ENCODE data around the gene PPFIBP1.

DNA sequence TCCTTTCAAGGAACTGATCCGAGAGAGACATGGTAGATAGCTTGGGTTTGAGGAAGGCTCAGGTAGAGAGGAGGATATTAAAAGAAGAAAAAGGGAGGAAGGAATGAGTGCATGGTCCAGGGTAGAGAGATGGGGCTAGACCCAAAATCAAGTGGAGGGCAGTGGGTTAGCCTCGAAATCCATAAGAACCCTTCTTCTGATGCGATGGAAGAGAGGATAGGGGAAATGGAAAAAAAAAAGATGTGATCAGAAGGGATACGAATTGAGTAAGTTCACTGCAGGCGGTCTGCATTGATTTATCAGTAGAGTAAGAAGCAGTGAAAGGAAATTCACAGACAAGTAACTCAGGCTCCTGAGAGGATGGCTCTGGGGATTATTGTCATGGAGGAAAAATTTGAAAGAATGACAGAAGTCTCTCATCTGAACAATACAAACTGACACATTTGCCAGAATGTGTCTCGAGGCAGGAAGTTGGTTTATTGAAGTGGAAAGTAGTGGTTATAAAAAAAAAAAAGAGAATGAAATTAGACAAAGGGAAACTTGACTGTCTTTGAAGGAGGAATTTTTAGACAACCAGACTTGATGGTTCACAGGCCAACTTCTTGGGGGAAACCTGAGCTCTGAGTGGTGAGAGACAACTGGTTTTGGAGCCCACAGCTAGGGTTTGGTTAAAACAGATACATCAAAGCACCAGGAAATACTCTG is 10.2 kb downstream of the PPFIBP1 start:
- TF ChIP-seq EZH2 (IDR thresholded peaks at IDR 0.05): no peak
- no peak for TF ChIP-seq POLR2AphosphoS5 (IDR thresholded peaks at IDR 0.05; ENCODE audit: borderline replicate concordance, low read depth, low read length)

Measured in SK-N-MC (cell line).